ENCODE measurements around the gene SDS. TPM values are rescaled to one million over a fixed set of nuclear protein-coding genes. Genes with fewer than 3 reads are reported as not detected.
A peak's percentile ranks its signal among the peaks of the same experiment; 100 is the strongest.

The SDS gene
- total RNA-seq, 2 experiments from 2014 or later = not detected

DNA sequence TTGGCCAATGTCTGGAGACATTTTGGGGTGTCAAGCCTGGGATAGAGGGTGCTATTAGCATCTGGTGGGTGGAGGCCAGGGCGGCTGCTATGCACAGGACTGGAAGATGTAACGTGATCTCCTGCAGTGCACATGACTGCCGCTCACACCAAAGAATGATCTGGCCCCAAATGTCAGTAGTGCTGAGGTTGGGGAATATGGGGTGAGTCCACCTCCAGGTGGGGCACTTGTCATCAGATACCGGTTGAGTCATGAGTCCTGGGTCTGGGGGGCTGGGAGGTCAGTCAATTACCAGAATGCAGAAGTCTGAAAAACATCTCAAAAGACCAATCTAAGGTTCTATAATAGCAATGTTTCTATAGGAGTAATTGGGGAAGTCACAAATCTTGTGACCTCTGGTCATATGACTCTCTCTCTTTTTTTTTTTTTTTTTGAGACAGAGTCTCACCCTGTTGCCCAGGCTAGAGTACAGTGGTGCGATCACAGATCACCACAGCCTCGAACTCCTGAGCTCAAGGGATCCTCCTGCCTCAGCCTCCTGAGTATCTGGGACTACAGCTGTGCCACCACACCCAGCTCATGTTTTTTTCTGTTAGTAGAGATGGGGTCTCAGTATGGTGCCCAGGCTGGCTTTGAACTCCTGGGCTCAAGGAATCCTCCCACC is 12.5 kb upstream of the SDS start:
- Histone ChIP-seq H3K79me2 (ENCODE audit: insufficient read depth, low read depth, low read length) (no peaks in the 10 kb centered on the region), H4K20me1 (ENCODE audit: insufficient read depth, low read length) (no peaks in the 10 kb centered on the region), H3K27ac (ENCODE audit: low read depth, low read length, poor library complexity, severe bottlenecking) (no peak overlapping the region), H2AFZ (ENCODE audit: low read length) (peak overlapping the region; percentile 34; the same call in 1 of the 2 replicates), H3K4me2 (ENCODE audit: low read length) (no peak overlapping the region), H3K4me1 (ENCODE audit: insufficient read depth, low read length, poor library complexity, severe bottlenecking) (peaks cover 11% of the 10 kb centered on the region), H3K36me3 (ENCODE audit: insufficient read depth, low read length) (no peaks in the 10 kb centered on the region), H3K9me3 (ENCODE audit: low read length) (no peaks in the 10 kb centered on the region), H3K4me3 (ENCODE audit: low read depth, low read length, poor library complexity, severe bottlenecking) (no peak overlapping the region), H3K9me2 (ENCODE audit: insufficient read depth, low read length) (no peaks in the 10 kb centered on the region)
- intact Hi-C loops (cut with micrococcal nuclease; ENCODE audit: unreplicated experiment) = no loop called here
- POLR2A ChIA-PET = no interaction called here
- no peak for DNase-seq (ENCODE audit: low spot score)
- CTCF ChIA-PET (ENCODE audit: unreplicated experiment) = no interaction called here
- TF ChIP-seq CTCF (conservative IDR thresholded peaks at IDR 0.05; ENCODE audit: low read length) = 0 out of 2 replicates have a peak, but pooled peaks have one; percentile 23
- no peak for TF ChIP-seq EZH2phosphoT487 (IDR thresholded peaks at IDR 0.05; ENCODE audit: borderline replicate concordance, low read depth, low read length)
- no TSS peak for BruUV-seq (replicated peaks)

- H3K4me3 ChIP-seq (ENCODE audit: low read depth, low read length, poor library complexity, severe bottlenecking) = no peak overlapping the region
- no peaks in the 10 kb centered on the region for H4K20me1 ChIP-seq (ENCODE audit: insufficient read depth, low read length)
- no peaks in the 10 kb centered on the region for H3K9me3 ChIP-seq (ENCODE audit: low read length)
- CTCF ChIA-PET (ENCODE audit: unreplicated experiment) = interaction anchor here (0.5 kb wide), 1 partner anchor 59 kb away, joined by 3 read pairs; no protein-coding TSS in a partner anchor
- no peak overlapping the region for H3K27ac ChIP-seq (ENCODE audit: low read depth, low read length, poor library complexity, severe bottlenecking)
- H3K79me2 ChIP-seq (ENCODE audit: insufficient read depth, low read depth, low read length) = no peaks in the 10 kb centered on the region
- TF ChIP-seq CTCF (conservative IDR thresholded peaks at IDR 0.05; ENCODE audit: low read length) = no peak
- H3K9me2 ChIP-seq (ENCODE audit: insufficient read depth, low read length) = no peaks in the 10 kb centered on the region
- POLR2A ChIA-PET = no interaction called here
- no peak overlapping the region for H2AFZ ChIP-seq (ENCODE audit: low read length)
- H3K4me1 ChIP-seq (ENCODE audit: insufficient read depth, low read length, poor library complexity, severe bottlenecking) = peaks cover 9% of the 10 kb centered on the region
- intact Hi-C loops (cut with micrococcal nuclease; ENCODE audit: unreplicated experiment) = no loop called here
- no peak overlapping the region for H3K4me2 ChIP-seq (ENCODE audit: low read length)
- no peaks in the 10 kb centered on the region for H3K36me3 ChIP-seq (ENCODE audit: insufficient read depth, low read length)
- BruUV-seq (replicated peaks) = no TSS peak
- no peak for DNase-seq (ENCODE audit: low spot score)
Observed at GRCh38 chr12:113414519-113415038, 10.9 kb upstream of the SDS start.

DNA sequence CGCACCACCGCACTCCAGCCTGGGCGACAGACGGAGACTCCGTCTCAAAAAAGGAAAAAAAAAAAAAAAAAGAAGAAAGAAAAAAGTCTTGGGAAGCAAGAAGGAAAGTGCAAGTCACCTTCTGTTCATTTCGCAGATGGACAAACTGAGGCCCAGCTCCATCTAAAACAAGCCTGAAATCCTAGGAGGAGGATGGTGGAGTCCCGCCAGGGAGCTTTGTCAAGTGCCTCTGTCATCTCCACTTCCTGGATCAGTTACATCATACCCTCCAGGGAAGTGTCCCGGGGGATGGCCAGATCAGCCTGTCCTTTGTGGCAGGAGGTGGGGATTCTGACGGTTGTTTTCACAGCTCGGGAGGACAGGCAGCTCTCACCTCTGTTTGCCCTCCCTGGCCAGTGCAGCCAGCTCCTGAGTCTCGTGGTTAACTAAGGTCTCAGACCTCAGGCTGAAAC is 9.8 kb upstream of the SDS start:
- no peak for TF ChIP-seq EZH2phosphoT487 (IDR thresholded peaks at IDR 0.05; ENCODE audit: borderline replicate concordance, low read depth, low read length)
- TF ChIP-seq CTCF (conservative IDR thresholded peaks at IDR 0.05; ENCODE audit: low read length) = no peak
- peaks cover 9% of the 10 kb centered on the region for H3K4me1 ChIP-seq (ENCODE audit: insufficient read depth, low read length, poor library complexity, severe bottlenecking)
- no peaks in the 10 kb centered on the region for H4K20me1 ChIP-seq (ENCODE audit: insufficient read depth, low read length)
- H3K27ac ChIP-seq (ENCODE audit: low read depth, low read length, poor library complexity, severe bottlenecking) = no peak overlapping the region
- DNase-seq (ENCODE audit: low spot score) = no peak
- H3K9me3 ChIP-seq (ENCODE audit: low read length) = no peaks in the 10 kb centered on the region
- ChIA-PET POLR2A (interaction anchor here (0.5 to 0.6 kb wide), 2 partner anchors 28 to 66 kb away, joined by 3 to 6 read pairs; no protein-coding TSS in a partner anchor), CTCF (ENCODE audit: unreplicated experiment) (interaction anchor here (1.7 kb wide), 1 partner anchor 12 kb away, joined by 5 read pairs; no protein-coding TSS in a partner anchor)
- H3K79me2 ChIP-seq (ENCODE audit: insufficient read depth, low read depth, low read length) = no peaks in the 10 kb centered on the region
- no peaks in the 10 kb centered on the region for H3K36me3 ChIP-seq (ENCODE audit: insufficient read depth, low read length)
- H3K9me2 ChIP-seq (ENCODE audit: insufficient read depth, low read length) = no peaks in the 10 kb centered on the region
- no TSS peak for BruUV-seq (replicated peaks)
- no peak overlapping the region for H2AFZ ChIP-seq (ENCODE audit: low read length)
- no peak overlapping the region for H3K4me3 ChIP-seq (ENCODE audit: low read depth, low read length, poor library complexity, severe bottlenecking)
- no peak overlapping the region for H3K4me2 ChIP-seq (ENCODE audit: low read length)
- intact Hi-C loops (cut with micrococcal nuclease; ENCODE audit: unreplicated experiment) = no loop called here
